Neural crest cell (in vitro differentiated cells): ENCODE measurements around the gene NRG3. TPM values are rescaled to one million over a fixed set of nuclear protein-coding genes. Genes with fewer than 3 reads are reported as not detected.
"Not testable (repeated sequence)": the region's sequence is repeated elsewhere in the genome, so short reads cannot be mapped to it uniquely, and the experiment has no call there.

ENCODE experiments used
- DNase-seq: peaks from one replicate; pipeline ENCODE4 v3.0.0; 2021; ENCODE audit warnings: low read depth, mixed read lengths, low spot score
- H3K27ac Mint-ChIP-seq: one replicate; pipeline ENCODE4 v1.8.0; 2021; ENCODE audit warnings: mild to moderate bottlenecking, mixed read lengths; ENCODE audit not compliant: unreplicated experiment
- H3K27me3 Mint-ChIP-seq: 2 replicates; pipeline ENCODE4 v1.8.0; 2021; ENCODE audit warnings: low read depth, mild to moderate bottlenecking, mixed read lengths
- H3K36me3 Mint-ChIP-seq: 2 replicates; pipeline ENCODE4 v1.8.0; 2021; ENCODE audit warnings: low read depth, mild to moderate bottlenecking, mixed read lengths
- H3K4me1 Mint-ChIP-seq: 2 replicates; pipeline ENCODE4 v1.8.0; 2021; ENCODE audit warnings: mixed read lengths
- H3K4me3 Mint-ChIP-seq: one replicate; pipeline ENCODE4 v1.8.0; 2021; ENCODE audit warnings: mild to moderate bottlenecking, mixed read lengths
- H3K9me3 Mint-ChIP-seq: 2 replicates; pipeline ENCODE4 v1.8.0; 2021; ENCODE audit warnings: mixed read lengths
- CTCF ChIP-seq: fragments of 200-600 bp; sonication (generic); conservative IDR thresholded peaks from 2 replicates; pipeline ENCODE4 v1.5.0; 2021; ENCODE audit warnings: antibody characterized with exemption, mild to moderate bottlenecking
- total RNA-seq: library from RNA; stranded (reverse); gene quantifications from 2 replicates; pipeline ENCODE4 v1.2.1, GENCODE V29; 2021

Gene NRG3
- total RNA-seq, 1 donor from 2014 or later: 3.1 TPM

GRCh38 chr10:82041018-82041417 is 166.0 kb downstream of the NRG3 start:
- Mint-ChIP-seq H3K4me1 (no peaks in the 10 kb centered on the region), H3K36me3 (no peaks in the 10 kb centered on the region), H3K27ac (no peak overlapping the region), H3K9me3 (no peaks in the 10 kb centered on the region), H3K27me3 (no peaks in the 10 kb centered on the region), H3K4me3 (no peak overlapping the region)
- no peak for DNase-seq
- TF ChIP-seq CTCF: no peak

GRCh38 chr10:82056391-82056790 is 181.4 kb downstream of the NRG3 start:
- no peak for DNase-seq
- Mint-ChIP-seq H3K27me3 (no peaks in the 10 kb centered on the region), H3K27ac (no peak overlapping the region), H3K4me3 (no peak overlapping the region), H3K36me3 (no peaks in the 10 kb centered on the region), H3K4me1 (no peaks in the 10 kb centered on the region), H3K9me3 (peaks cover 2% of the 10 kb centered on the region)
- no peak for TF ChIP-seq CTCF

- not testable (repeated sequence) for H3K27me3 Mint-ChIP-seq, H3K9me3 Mint-ChIP-seq, H3K4me3 Mint-ChIP-seq
Measured at GRCh38 chr10:82067192-82067591, 192.2 kb downstream of the NRG3 start.

GRCh38 chr10:82068501-82068900 is 193.5 kb downstream of the NRG3 start:
- Mint-ChIP-seq H3K4me3 (no peak overlapping the region), H3K4me1 (no peaks in the 10 kb centered on the region), H3K9me3 (peaks cover 5% of the 10 kb centered on the region), H3K27me3 (no peaks in the 10 kb centered on the region), H3K27ac (no peak overlapping the region), H3K36me3 (no peaks in the 10 kb centered on the region)
- no peak for DNase-seq
- no peak for TF ChIP-seq CTCF

More at GRCh38 chr10:82067192-82067591, 192.2 kb downstream of the NRG3 start:
- not testable (repeated sequence) for H3K27ac Mint-ChIP-seq, DNase-seq, H3K36me3 Mint-ChIP-seq, H3K4me1 Mint-ChIP-seq

GRCh38 chr10:82071231-82071630 is 196.2 kb downstream of the NRG3 start:
- Mint-ChIP-seq H3K36me3 (no peaks in the 10 kb centered on the region), H3K4me1 (no peaks in the 10 kb centered on the region), H3K27me3 (no peaks in the 10 kb centered on the region), H3K4me3 (no peak overlapping the region), H3K9me3 (no peaks in the 10 kb centered on the region), H3K27ac (no peak overlapping the region)
- no peak for TF ChIP-seq CTCF
- no peak for DNase-seq

GRCh38 chr10:82072124-82072523 is 197.1 kb downstream of the NRG3 start:
- no peaks in the 10 kb centered on the region for H3K27me3 Mint-ChIP-seq
- no peak overlapping the region for H3K27ac Mint-ChIP-seq
- H3K4me1 Mint-ChIP-seq: no peaks in the 10 kb centered on the region
- no peak overlapping the region for H3K4me3 Mint-ChIP-seq
- H3K9me3 Mint-ChIP-seq: peaks cover 2% of the 10 kb centered on the region
- TF ChIP-seq CTCF: no peak
- no peaks in the 10 kb centered on the region for H3K36me3 Mint-ChIP-seq
- DNase-seq: no peak
